NCI-H2107 treated with DMSO at 0.1 percent for 48 hours (cell line): ENCODE measurements around the gene TMEM100.
"Not testable (repeated sequence)": the region's sequence is repeated elsewhere in the genome, so short reads cannot be mapped to it uniquely, and the experiment has no call there.

ENCODE experiments used
- DNase-seq: peaks from one replicate; lab custom pipeline; 2025; ENCODE audit not compliant: unreplicated experiment; lab: John Stamatoyannopoulos, UW

Gene TMEM100

DNA sequence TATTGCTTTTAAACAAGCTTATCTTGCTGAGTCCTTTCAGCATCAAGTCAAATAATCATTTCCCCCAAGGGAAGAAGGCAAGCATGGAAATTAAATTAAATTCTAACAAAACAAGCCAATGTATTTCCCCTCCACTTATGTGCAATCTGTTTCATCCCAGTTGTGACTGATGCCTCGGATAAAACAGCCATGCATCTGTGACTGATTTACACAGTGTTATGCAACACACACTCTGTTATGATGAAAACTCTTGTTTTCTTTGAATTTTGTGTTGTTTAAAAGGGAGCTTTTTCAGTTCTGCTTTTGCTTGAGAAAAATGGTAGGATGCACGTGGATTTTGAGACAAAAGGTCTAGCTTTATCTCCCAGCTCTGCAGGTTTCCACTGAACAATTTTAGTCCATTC, 32.6 kb downstream of the TMEM100 start:
- DNase-seq: no peak

DNA sequence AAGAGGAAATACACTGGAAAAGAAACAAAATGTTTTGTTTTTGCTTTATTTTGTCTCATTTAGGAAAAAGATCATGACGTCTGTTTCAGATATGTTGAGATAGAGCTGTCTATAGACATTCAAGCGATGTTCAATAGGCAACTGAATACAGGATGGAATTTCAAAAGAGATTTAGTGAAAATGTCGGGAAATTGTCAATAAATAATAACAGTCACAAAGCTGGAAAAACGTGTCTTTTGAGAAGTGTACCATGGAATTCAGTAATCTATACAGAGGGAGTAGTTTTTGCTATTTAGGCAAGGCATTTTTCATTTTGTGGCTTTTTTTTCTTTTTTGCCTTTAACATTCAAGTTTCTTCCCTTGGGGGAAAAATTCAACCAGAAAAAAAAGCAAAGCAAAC, 33.0 kb downstream of the TMEM100 start:
- no peak for DNase-seq

DNA sequence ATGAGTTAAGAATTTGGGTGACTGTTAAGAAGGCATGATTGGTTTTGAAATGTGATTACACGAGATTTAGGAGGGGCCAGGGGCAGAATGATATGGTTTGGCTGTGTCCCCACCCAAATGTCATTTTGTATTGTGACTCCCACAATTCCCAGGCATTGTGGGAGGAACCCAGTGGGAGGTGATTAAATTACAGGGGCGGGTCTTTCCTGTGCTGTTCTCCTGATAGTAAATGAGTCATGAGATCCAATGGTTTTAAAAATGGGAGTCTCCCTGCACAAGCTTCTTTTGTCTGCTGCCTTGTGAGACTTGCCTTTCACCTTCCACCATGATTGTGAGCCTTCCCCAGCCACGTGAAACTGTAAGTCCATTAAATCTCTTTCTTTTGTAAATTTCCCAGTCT, 34.6 kb downstream of the TMEM100 start:
- no peak for DNase-seq

DNA sequence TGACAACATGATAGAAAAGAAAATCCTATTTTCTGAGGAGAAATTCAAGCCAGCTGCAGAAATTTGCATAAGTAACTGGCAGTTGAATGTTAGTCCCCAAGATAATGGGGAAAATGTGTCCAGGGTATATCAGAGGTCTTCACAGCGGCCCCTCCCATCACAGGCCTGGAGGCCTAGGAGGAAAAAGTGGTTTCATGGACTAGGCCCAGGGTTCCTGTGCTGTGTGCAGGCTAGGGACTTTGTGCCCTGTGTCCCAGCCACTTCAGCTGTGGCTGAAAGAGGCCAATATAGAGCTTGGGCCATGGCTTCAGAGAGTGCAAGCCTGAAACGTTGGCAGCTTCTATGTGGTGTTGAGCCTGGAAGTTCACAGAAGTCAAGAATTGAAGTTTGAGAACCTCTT, 35.6 kb downstream of the TMEM100 start:
- no peak for DNase-seq

DNA sequence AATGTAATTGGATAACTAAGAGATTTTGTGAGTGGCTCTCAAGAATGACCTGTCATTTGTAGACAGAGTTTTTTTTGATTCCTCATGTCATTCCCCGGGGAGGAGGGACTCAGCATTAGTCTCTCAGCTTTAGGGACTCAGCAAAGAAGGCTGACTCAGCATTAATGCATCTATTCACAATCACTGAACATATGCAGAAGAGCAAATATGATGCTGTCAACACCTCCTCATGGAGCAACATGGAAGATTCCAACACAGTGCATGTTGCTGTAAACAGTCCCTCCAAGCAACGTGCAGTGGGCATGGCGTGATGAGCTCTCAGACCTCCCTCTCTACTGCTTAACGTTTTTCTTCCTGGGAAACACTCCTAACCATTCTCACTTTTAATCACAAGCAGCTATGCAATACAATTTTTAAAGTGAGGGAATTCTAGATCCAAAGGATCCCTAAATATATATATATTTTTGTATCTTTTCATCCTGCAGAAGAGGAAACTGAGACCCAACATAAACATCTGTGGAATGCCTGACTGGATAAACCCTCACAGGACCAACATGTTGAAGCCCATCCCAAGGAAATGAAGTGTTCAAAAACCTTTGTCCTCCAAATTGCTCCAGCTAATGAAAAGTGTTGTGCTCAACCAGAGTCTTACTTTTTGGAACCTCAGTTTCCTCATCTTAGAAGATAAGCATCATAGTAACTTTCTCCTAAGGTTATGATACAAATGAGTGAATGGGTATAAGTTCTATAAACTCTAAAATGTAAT, 38.9 kb downstream of the TMEM100 start:
- DNase-seq: no peak

DNA sequence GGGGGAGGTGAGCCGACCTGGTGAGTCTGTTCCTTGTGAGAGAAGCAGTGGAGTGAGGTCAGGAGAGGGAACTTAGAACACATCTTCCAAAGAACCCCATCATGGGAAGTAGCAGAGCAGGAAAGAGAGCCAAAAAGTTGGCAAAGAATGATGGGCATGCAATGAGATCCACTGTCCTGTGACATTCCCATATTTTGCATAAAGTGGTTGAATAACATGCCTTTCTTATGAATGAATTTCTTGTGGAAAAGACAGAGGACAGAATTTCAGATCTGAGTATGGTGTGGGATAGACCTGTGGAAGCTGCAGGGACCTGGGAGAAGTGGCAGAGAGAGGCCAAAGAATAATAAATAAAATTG, 41.3 kb downstream of the TMEM100 start:
- no peak for DNase-seq

DNA sequence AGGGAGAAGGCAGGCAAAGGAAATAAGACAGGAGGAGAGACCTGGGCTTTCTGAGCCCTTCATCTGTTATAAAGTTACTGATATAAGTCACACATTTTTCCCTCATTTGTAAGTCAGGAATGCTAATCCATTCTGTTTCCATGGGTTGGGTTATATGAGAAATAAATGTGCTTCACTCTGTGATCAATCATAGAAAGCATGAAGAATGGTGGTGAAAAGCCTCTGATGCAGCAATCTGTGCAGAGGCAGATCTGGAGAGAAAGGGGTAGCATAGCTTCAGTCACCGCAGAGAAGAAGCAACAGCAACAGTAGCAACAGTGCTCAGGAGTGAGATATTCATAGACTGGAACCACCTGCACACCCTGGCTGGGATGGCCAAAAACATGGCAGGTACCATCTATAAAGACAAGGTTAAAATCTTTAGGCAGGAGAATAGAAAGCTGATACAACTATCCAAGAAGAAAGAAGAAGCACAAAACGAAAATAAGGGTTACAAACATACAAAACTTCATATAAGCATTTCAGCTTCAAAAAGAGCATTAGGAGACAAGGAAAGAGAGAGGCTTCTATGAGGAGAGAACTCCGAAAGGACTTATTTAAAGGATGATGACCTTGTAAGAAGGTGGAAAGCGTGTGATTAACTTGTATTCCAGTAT, 41.9 kb downstream of the TMEM100 start:
- DNase-seq: no peak

DNA sequence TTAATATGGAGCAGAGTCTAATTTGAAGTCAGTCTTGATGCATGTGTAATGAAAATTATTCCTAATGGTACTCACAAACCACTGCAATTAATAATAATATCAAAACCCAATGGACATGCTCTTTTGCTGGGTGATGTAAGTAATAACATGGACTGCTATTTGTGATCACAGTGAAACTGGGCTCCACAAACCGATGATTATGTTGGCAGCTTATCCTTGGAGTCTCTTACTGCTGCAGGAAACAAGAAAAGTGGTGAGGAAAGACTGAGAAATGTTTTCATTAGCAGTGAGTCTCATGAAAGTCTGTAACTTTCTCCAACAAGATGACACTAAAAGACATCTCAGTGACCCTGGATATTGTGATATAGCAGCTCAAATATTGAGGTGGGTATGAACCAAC, 45.2 kb downstream of the TMEM100 start:
- DNase-seq: no peak

DNA sequence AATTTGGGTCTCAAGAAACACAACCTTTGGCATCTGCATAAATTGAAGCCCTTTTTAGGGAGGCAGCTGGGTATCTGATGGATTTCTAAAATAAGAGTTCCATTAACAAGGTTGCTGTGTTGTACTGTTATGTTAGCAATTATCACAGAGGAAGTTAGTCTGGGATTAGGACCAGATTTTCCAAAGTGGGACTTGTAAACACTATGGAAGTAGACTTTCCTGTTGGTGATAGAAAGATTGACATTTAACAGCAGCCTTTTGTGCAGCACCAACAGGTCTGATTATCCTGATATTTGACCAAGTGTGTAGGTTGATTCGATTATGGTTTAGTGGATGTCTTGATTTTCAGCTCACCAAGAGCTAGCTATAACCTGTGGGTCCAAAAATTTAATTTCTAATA, 46.4 kb downstream of the TMEM100 start:
- DNase-seq: no peak

DNA sequence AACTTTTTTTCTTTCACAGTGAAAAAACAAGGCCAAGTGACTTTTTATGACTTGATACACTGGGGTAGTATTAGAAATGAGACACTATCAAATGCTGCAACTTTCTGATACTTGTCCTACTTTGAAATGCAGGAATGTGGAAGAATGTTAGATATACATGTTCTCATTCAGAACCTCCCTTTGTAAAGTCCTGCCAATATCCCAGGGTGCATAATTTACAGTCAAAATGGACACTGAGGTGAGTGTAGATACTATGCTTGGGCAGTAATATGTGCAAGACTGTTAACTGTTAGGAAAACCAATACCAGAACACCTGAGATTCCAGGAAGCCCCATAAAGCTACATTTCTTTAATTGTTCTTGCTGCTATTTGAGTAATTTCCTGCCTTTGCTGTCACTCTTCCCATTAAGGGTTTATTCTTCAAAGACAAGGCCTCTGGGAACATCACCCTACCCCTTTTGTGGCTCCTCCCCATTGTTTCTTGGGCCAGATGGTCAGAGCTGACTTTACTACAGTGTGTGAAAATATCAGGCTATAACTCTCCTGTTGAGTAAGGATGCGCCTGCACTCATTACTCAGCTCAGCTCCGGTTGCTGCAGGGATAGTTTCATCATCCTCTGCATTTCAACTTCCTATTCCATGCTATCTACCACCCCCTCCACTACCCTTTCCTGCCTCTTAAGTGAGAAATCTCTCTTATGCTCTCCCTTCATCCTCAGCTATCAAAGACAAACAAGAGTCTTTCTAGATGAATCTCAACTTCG, 48.7 kb downstream of the TMEM100 start:
- no peak for DNase-seq

DNA sequence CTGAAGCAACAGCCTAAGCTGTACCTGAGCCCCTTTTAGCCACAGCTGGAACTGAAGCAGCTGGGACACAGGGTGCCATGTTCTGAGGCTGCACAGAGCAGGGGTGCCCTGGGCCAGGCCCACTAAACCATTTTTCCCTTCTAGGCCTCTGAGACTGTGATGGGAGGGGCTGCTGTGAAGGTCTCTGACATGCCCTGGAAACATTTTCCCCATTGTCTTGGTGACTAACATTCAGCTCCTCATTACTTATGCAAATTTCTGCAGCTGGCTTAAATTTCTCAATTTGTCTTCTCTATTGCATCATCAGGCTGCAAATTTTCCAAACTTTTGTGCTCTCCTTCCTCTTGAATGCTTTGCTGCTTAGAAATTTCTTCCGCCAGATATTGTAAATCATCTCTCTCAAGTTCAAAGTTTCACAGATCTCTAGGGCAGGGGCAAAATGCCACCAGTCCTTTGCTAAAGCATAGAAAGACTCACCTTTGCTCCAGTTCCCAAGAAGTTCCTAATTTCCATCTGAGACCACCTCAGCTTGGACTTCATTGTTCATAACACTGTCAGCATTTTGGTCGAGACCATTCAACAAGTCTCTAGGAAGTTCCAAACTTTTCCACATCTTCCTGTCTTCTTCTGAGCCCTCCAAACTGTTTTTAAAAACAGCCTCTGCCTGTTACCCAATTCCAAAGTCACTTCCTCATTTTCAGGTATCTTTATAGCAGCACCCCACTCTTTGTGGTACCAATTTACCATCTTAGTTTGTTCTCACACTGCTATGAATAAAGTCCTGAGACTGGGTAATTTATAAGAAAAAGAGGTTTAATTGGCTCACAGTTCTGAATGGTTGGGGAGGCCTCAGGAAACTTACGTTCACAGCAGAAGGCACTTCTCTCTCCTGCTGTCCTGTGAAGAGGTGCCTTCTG, 49.8 kb downstream of the TMEM100 start:
- no peak for DNase-seq

DNA sequence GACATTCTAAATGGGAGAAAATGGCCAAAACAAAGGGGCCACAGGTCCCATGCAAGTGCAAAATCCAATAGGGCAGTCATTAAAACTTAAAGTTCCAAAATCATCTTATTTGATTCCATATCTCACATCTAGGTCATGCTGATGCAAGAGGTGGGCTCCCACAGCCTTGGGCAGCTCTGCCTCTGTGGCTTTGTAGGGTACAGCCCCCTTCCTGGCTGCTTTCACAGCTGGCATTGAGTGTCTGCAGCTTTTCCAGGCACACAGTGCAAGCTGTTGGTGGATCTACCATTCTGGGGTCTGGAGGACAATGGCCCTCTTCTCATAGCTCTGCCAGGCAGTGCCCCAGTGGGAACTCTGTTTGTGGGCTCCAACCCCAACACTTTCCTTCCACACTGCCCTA, 50.7 kb downstream of the TMEM100 start:
- DNase-seq: not testable (repeated sequence)
